Right lobe of liver (tissue), 6 donors: Measurements from ENCODE around the gene PTPRT. TPM values are rescaled to one million over a fixed set of nuclear protein-coding genes. Genes with fewer than 3 reads are reported as not detected.
A peak's percentile ranks its signal among the peaks of the same experiment; 100 is the strongest.

Experiments
- ATAC-seq, 4 donors: fragments of 200-7000 bp; cut with Tn5 transposase; one replicate each; pipeline ENCODE4 v1.9.1; 2020; ENCODE audit warnings: mild to moderate bottlenecking in 4 of 4, moderate library complexity in 4 of 4
- DNase-seq, 3 donors: peaks; one replicate each; pipeline ENCODE4 v3.0.0-alpha.2; 2020
- H3K27ac ChIP-seq, 3 donors: fragments of 200-600 bp; one replicate each; pipeline ENCODE4 v1.8.0; 2022
- H3K27me3 ChIP-seq, 2 donors: fragments of 200-600 bp; one replicate each; pipeline ENCODE4 v1.8.0; 2022
- H3K36me3 ChIP-seq, 4 donors: fragments of 200-600 bp; sonication (generic) in 1 of 4; one replicate each; pipeline versions ENCODE4 v1.5.1 to v1.8.0; 2017 to 2022; ENCODE audit warnings: control low read depth in 1 of 4
- H3K4me1 ChIP-seq, 4 donors: fragments of 200-600 bp; sonication (generic) in 1 of 4; one replicate each; pipeline versions ENCODE4 v1.5.1 to v1.8.0; 2017 to 2022; ENCODE audit warnings: control low read depth in 1 of 4
- H3K4me3 ChIP-seq, 3 donors: fragments of 200-600 bp; one replicate each; pipeline ENCODE4 v1.8.0; 2022
- H3K9me3 ChIP-seq, 4 donors: fragments of 200-600 bp; sonication (generic) in 1 of 4; one replicate each; pipeline versions ENCODE4 v1.5.1 to v1.8.0; 2017 to 2022; ENCODE audit warnings: control low read depth in 1 of 4
- POLR2A ChIP-seq: fragments of 450-650 bp; IDR thresholded peaks from one replicate; pipeline ENCODE4 v1.6.1; 2017; ENCODE audit warnings: antibody characterized with exemption, mild to moderate bottlenecking
- WGBS: methylation state at CpG from one replicate; pipeline ENCODE4 v1.1.6; 2018; ENCODE audit warnings: low coverage, low lambda C conversion rate; ENCODE audit not compliant: insufficient coverage; ENCODE audit errors: missing lambda C conversion rate; 5-methylcytosine and 5-hydroxymethylcytosine counted together
- intact Hi-C, 2 donors: fragments of 100-400 bp; cut with DNase I; formaldehyde crosslinking; loops; one replicate each; pipeline versions ENCODE4 v1.11.2 to v1.14.1; 2022
- total RNA-seq, 6 experiments: library from RNA; depleted of rRNA in 2 of 6; stranded (reverse); fragments of >200 nt in 2 of 6; fragmentation: NEBNext Ultra II Directional in 3 of 6; extraction: Animal tissue kit (Norgen Biotek cat#: 25700) in 3 of 6; gene quantifications; one replicate each; pipeline versions ENCODE4 v1.1.0 to v1.2.4, GENCODE V29; 2016 to 2023
- TF ChIP-seq, protein P1 (sequence below), 4 donors: fragments of 200-600 bp in 3 of 4; fragments of 450-650 bp in 1 of 4; IDR thresholded peaks; one replicate each; pipeline versions ENCODE4 v1.5.1 to v1.8.0; 2016 to 2022; ENCODE audit warnings: antibody characterized with exemption in 4 of 4, mild to moderate bottlenecking in 2 of 4
- donor health status: DM: no; HTN: yes; CAD: no.
- donor health status: DM: no; HTN: no; CAD: no.
- donor health status: DM: no; HTN: no; CAD: no.
- donor health status: DM: no; HTN: yes; CAD: no.
- donor health status: DM: no; HTN: yes; CAD: no.

The PTPRT gene
- total RNA-seq, 6 experiments from 2014 or later: 0.18 to 1.0 (median 0.51) TPM

DNA sequence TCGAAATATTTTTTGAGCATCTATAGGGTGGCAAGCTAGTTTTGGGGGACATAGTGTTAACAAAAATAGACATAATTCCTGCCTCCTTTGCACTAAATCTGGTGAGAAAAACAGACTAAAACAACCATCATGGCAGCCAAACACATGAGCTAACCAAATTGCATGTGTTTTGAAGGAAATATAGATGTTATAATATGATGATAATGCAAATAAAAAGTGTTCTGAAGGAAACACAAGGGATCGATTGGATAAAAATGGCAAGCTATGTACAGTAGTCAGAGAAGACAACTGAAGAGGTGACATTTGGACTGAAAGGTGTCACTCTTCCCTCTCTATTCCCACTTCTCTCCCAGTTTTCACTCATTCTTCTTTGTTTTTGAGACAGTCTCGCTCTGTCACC is 706.9 kb downstream of the PTPRT start:
- no peak overlapping the region for H3K27ac ChIP-seq
- intact Hi-C loops: no loop called here
- 72% methylated on average over 3 of the region's 3 CpGs for WGBS
- DNase-seq: no peak
- no peak overlapping the region for H3K4me3 ChIP-seq
- peaks cover 0 to 6% (median 0%) of the 10 kb centered on the region in 4 donors for H3K4me1 ChIP-seq
- no peak for TF ChIP-seq POLR2A
- TF ChIP-seq, protein P1, sequence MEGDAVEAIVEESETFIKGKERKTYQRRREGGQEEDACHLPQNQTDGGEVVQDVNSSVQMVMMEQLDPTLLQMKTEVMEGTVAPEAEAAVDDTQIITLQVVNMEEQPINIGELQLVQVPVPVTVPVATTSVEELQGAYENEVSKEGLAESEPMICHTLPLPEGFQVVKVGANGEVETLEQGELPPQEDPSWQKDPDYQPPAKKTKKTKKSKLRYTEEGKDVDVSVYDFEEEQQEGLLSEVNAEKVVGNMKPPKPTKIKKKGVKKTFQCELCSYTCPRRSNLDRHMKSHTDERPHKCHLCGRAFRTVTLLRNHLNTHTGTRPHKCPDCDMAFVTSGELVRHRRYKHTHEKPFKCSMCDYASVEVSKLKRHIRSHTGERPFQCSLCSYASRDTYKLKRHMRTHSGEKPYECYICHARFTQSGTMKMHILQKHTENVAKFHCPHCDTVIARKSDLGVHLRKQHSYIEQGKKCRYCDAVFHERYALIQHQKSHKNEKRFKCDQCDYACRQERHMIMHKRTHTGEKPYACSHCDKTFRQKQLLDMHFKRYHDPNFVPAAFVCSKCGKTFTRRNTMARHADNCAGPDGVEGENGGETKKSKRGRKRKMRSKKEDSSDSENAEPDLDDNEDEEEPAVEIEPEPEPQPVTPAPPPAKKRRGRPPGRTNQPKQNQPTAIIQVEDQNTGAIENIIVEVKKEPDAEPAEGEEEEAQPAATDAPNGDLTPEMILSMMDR (IDR thresholded peaks at IDR 0.05): no peak
- ATAC-seq: no peak
- no peaks in the 10 kb centered on the region for H3K27me3 ChIP-seq
- H3K9me3 ChIP-seq: no peaks in the 10 kb centered on the region
- H3K36me3 ChIP-seq: no peaks in the 10 kb centered on the region

DNA sequence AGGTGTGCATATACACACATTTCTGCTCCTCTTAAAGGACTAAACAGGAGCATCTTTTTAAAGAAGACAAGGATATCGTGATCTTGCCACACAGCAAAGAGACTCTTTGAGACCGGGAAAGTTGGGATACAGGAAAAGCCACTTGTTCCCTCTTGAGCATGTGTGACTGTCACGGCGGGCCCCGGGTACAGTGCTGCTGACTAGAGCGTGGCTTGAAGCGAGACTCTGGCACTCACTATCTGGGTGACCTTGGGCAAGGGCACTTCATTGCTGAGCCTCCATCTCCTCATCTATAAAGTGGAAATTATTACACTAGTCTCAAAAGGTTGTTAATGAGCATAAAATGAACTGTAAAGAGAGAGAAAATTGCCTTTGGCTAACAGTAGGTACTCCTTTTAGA is 713.9 kb downstream of the PTPRT start:
- DNase-seq: no peak
- no peak overlapping the region for H3K4me3 ChIP-seq
- no peaks in the 10 kb centered on the region for H3K27me3 ChIP-seq
- H3K36me3 ChIP-seq: no peaks in the 10 kb centered on the region
- H3K27ac ChIP-seq: no peak overlapping the region
- intact Hi-C loops: no loop called here
- no peaks in the 10 kb centered on the region for H3K4me1 ChIP-seq
- TF ChIP-seq POLR2A: no peak
- TF ChIP-seq, protein P1 (IDR thresholded peaks at IDR 0.05): no peak
- WGBS: 84% methylated on average over 5 of the region's 7 CpGs
- H3K9me3 ChIP-seq: no peaks in the 10 kb centered on the region
- ATAC-seq: no peak

DNA sequence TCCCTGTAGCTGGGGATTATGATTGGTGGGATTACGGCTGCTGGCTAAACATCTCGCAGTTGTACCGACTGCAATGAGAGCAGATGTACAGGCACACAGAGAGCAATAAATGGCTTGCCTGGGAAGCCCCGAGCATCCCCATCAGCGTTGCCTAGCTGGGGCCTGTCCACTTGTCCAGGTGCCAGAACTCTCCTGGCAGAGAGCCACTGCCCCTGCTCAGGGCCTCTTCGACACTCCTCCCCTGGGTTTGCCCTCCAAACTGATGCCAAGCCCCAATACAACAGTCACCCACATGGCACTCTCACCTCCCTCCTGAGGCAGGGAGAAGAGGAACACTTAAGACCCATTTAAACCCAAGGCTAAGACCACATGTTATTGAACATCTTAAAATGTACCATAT is 715.1 kb downstream of the PTPRT start:
- Histone ChIP-seq H3K36me3 (no peaks in the 10 kb centered on the region), H3K27ac (no peak overlapping the region), H3K4me1 (no peaks in the 10 kb centered on the region), H3K27me3 (no peaks in the 10 kb centered on the region), H3K9me3 (no peaks in the 10 kb centered on the region), H3K4me3 (no peak overlapping the region)
- intact Hi-C loops: no loop called here
- no peak for ATAC-seq
- TF ChIP-seq POLR2A: no peak
- TF ChIP-seq, protein P1 (IDR thresholded peaks at IDR 0.05): no peak
- no peak for DNase-seq
- 60% methylated on average over 2 of the region's 6 CpGs for WGBS

DNA sequence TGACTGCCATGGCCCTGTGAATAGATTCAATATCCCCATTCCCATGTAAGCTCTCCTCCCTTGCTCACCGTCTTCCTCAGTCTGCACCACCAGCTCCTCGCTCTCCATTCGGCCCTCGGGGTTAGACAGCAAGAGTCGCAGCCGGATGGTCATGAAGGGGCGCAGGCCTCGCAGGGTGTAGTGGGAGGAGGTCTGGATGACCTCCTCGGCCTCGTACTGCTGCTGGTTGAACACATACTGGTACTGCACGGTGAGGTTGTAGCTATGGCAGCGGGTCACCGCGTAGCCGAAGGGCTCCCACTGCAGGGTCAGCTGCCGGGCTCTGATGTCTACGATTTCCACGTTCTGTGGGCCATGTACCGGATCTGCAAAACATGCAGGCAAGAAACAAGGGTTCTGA is 717.5 kb downstream of the PTPRT start:
- H3K27me3 ChIP-seq: no peaks in the 10 kb centered on the region
- H3K36me3 ChIP-seq: no peaks in the 10 kb centered on the region
- WGBS: 40% methylated on average over 1 of the region's 19 CpGs
- no peaks in the 10 kb centered on the region for H3K4me1 ChIP-seq
- no peak for DNase-seq
- intact Hi-C loops: no loop called here
- ATAC-seq: no peak
- no peak overlapping the region for H3K4me3 ChIP-seq
- H3K9me3 ChIP-seq: no peaks in the 10 kb centered on the region
- H3K27ac ChIP-seq: no peak overlapping the region
- TF ChIP-seq, protein P1 (IDR thresholded peaks at IDR 0.05): no peak
- no peak for TF ChIP-seq POLR2A

DNA sequence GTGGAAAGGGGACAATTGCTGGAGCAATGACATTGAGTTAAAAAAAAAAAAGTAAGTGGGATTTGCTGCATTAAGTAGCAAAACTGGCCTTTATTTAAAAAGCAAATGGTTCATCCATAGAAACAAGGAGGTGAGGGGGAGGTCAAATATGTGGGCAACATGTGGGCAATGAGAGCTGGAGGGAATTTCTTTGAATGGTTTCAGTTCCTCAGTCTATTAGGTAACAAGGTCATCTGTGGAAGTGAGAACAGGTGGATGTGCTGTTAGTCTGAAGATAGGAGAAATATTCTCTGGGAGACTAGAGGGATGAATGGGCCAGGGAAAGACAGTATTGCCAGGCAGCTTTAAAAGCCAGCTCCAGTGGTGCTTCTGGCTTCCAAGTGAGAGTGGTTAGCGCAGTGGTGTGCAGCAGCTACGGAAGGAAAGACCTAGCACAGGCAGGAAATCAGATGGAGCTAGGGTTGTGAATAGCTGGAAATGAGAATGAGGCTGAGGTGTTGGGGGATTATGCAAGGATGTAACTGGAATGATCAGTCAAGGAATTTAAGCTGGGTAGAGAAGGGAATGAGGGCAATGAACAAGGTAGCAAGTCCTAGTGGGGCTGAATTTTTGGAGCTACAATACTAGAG is 727.6 kb downstream of the PTPRT start:
- ATAC-seq (peak; percentile 32 to 76 (median 50)), DNase-seq (no peak)
- WGBS: 26% methylated on average over 2 of the region's 2 CpGs

More for the DNA sequence above, 727.6 kb downstream of the PTPRT start:
- Histone ChIP-seq H3K4me3 (no peak overlapping the region), H3K36me3 (no peaks in the 10 kb centered on the region), H3K27me3 (no peaks in the 10 kb centered on the region), H3K4me1 (no peaks in the 10 kb centered on the region), H3K27ac (no peak overlapping the region), H3K9me3 (no peaks in the 10 kb centered on the region)
- no peak for TF ChIP-seq POLR2A
- TF ChIP-seq, protein P1 (IDR thresholded peaks at IDR 0.05): no peak
- intact Hi-C loops: no loop called here
